GM18873 (cell line): ENCODE measurements around the gene SLC2A6.
A peak's percentile ranks its signal among the peaks of the same experiment; 100 is the strongest.

Experiments
- ATAC-seq: cut with Tn5 transposase; IDR thresholded peaks from one replicate; pipeline ENCODE4 v1.9.1; 2021; ENCODE audit warnings: mild to moderate bottlenecking, moderate library complexity, moderate number of reproducible peaks; ENCODE audit not compliant: unreplicated experiment, low FRiP score

Gene SLC2A6

DNA sequence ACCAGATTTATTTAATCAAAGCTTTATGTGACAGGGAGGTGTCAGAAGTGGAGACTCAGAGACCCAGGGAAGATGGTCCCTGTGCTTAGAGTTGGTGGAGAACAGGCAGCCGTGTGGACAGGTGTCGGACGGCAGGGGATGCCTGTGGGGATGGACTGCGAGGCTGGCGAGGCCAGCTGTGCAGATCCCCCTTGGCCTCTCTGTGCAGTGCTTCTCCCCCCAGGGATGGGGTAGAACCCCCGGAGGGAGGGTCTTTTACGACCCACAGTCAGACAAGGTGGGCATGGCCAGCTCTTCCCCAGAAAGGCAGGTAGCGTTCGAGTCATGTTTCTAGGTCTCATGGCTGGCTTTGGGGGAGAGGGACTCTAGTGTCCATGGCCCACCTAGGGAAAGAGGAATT lies 4.7 kb upstream of the SLC2A6 start:
- no peak for ATAC-seq

GRCh38 chr9:133477992-133478850 lies 678 bp downstream of the SLC2A6 start:
- ATAC-seq, result peak; percentile 35

GRCh38 chr9:133477461-133477860 lies 1.4 kb downstream of the SLC2A6 start:
- ATAC-seq, result no peak

DNA sequence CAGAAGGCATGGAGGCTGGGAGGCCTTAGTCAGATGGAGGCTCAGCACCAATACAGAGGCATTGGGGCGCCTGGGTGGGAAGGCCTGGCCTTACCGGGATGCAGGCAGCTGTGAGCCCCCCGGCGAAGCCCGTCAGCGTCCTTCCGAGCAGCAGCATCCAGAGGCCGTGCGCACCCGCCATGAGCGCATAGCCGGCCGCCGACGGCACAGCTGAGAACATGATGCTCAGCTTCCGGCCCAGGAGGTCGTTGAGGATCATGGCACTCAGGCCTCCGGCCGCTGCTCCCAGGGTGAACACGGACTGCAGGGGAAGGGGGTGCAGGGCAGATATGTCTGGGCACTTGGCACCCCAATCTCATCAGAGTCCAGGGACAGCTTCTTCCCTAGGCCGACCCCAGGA lies 2.0 kb downstream of the SLC2A6 start:
- no peak for ATAC-seq

DNA sequence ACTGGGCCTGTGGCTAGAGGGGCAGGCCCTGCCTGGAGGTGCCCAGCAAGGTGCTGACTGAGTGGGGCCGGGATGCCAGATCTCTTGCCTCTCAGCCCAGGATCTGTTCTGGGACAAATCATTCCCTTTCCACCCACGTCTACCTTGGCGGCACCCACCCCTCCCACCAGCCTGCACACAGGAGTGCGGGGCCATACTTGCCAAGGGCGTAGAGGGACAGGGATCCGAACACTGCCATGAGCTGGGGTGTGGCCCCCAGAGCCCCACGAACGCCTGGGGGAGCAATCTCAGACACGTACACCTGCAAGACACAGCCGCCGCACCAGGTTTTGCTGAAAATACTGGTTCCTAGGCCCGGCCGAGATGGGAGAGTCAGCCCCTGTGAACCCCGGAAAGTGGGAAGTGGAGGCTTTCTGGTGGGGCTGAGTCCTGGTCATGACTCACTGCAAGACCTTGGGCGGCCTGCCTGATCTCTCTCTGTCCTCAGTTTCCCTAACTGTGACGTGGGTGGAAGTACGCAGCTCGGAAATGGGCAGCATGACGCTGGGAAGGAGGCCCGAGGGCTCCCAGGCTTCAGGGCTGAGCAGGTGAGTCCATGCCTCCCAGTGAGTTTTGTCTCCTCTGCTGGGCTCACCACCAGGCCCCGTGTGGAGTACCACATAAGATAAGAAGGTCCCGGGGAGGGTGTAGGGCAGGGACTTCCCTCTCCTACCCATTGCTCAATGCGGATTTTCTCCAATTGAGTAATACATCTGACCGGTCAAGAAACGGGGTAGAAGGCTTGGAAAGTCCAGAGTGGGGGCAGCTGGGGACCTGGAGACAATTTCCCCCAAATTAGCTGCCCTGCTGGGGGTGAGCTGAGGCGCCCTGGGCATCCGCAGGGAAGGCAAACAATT lies 2.6 kb downstream of the SLC2A6 start:
- ATAC-seq, result no peak

GRCh38 chr9:133475292-133476012 lies 3.4 kb downstream of the SLC2A6 start:
- ATAC-seq, result no peak

DNA sequence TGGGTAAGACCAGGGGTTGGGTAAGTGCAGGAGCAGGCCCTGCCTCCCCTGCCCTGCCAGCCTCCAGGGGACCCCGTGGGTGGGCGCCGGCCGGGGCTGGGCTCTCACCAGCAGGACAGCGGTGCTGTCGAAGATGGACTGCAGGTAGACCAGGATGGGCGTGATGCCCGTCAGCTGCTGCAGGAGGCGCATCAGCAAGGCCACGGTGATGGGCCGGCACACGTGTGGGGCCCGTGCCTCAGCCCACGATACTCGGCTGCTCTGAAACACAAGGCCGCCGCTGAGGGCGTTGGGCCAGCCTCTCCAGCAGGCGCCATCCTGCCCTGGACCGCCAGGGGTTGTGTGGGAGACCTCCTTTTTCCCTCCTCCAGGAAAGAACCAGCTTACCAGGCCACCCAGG lies 4.0 kb downstream of the SLC2A6 start:
- ATAC-seq, result no peak

DNA sequence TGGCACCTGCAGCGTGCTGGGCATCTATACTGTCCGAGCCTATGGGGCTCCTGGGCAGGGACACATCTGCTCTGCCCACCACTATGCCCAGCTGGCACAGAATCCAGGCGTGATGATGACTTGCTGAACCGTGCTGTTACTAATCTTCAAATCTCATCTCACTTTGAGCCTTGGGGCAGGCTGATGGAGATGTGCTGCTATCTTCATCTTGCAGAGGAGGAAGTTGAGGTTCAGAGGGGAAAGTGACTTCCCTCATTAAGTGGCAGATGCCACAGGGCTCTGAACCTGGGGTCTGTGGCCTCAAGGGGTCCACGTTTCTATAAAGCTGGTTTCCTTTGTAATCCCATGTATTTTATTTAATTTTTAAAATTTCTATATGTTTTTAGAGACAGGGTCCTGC lies 4.7 kb downstream of the SLC2A6 start:
- no peak for ATAC-seq

- ATAC-seq, result no peak
These were observed 5.2 kb downstream of the SLC2A6 start for GRCh38 chr9:133473743-133474142.

GRCh38 chr9:133472753-133473378 lies 6.0 kb downstream of the SLC2A6 start:
- no peak for ATAC-seq

GRCh38 chr9:133472277-133472645 lies 6.6 kb downstream of the SLC2A6 start:
- ATAC-seq, result no peak

- no peak for ATAC-seq
These were observed 7.2 kb downstream of the SLC2A6 start for GRCh38 chr9:133471551-133472276.

- no peak for ATAC-seq
These were observed 7.9 kb downstream of the SLC2A6 start for GRCh38 chr9:133470988-133471387.

- ATAC-seq, result no peak
These were observed 8.4 kb downstream of the SLC2A6 start for GRCh38 chr9:133470427-133470924.

DNA sequence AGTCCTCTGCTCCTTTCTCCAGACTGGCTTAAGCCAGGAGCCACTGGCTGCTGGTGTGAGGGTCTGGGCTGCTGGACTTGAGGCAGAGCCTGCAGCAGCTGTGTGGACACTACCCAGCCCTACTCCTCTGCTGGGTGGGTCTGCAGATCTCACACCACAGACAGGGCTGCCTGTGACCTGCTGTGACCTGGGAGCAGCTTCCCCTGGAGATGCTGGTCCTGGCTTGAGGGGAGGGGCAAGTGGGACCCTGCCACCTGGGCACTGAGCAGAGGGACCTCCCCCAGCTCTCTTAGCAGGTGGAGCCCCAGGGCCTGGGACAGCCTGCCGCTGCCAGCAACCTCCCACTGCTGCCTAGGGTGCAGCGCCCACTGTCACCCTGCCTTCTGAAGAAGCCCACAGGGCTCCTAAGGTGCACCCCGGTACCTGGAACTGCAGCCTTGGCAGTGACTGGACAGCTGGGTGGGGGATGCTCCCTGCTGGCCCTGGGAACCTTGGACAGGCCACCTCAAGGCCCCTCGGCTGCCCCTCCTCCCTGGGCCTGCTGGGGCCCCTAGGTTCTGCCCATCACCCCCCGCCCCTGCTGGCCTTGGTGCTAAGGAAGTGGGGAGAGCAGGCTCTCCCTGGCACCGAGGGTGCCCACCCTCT lies 10.0 kb downstream of the SLC2A6 start:
- ATAC-seq, result no peak

DNA sequence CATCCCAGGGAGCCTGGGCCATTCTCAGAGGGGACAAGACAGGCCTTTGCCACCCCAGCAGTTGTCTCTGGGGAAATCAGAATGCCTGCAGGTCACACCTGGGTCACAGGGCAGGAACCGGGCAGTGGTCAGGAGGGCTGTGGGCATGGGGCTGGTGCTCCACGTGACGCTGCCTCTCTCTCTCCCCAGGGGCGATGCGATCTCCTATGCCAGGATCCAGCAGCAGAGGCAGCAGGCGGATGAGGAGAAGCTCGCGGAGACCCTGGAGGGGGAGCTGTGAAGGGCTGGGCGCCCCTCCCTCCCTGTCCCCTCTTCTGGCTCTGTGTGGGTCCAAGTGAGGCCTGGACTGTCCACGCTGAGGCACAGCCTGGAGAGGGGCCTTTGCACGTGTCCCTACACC lies 10.5 kb downstream of the SLC2A6 start:
- ATAC-seq, result no peak

GRCh38 chr9:133467101-133467500 lies 11.8 kb downstream of the SLC2A6 start:
- no peak for ATAC-seq

GRCh38 chr9:133465984-133466383 lies 12.9 kb downstream of the SLC2A6 start:
- no peak for ATAC-seq

- ATAC-seq, result no peak
These were observed 14.3 kb downstream of the SLC2A6 start for GRCh38 chr9:133464638-133465037.
